Endodermal cell (in vitro differentiated cells): ENCODE measurements around the gene TRIM13. TPM values are rescaled to one million over a fixed set of nuclear protein-coding genes. Genes with fewer than 3 reads are reported as not detected.

Source experiments
- DNase-seq: peaks from one replicate; pipeline ENCODE4 v3.0.0-alpha.2; 2017
- H3K27ac ChIP-seq: 2 replicates; pipeline ENCODE4 v1.5.1; 2013; ENCODE audit warnings: mild to moderate bottlenecking, low read depth, low read length, moderate library complexity
- H3K27me3 ChIP-seq: 2 replicates; pipeline ENCODE4 v1.6.1; 2013; ENCODE audit warnings: mild to moderate bottlenecking, low read length, moderate library complexity; ENCODE audit not compliant: insufficient read depth, control insufficient read depth, poor library complexity, severe bottlenecking
- H3K36me3 ChIP-seq: 2 replicates; pipeline ENCODE4 v1.7.0; 2013; ENCODE audit warnings: mild to moderate bottlenecking, low read length, moderate library complexity; ENCODE audit not compliant: control insufficient read depth, insufficient read depth
- H3K4me1 ChIP-seq: one replicate; pipeline ENCODE4 v1.7.0; 2013; ENCODE audit warnings: low read length; ENCODE audit not compliant: control insufficient read depth, insufficient read depth
- H3K4me3 ChIP-seq: 2 replicates; pipeline ENCODE4 v1.5.1; 2013; ENCODE audit warnings: mild to moderate bottlenecking, low read length, moderate library complexity
- H3K9ac ChIP-seq: 2 replicates; pipeline ENCODE4 v1.6.1; 2013; ENCODE audit warnings: mild to moderate bottlenecking, low read length, moderate library complexity; ENCODE audit not compliant: poor library complexity, severe bottlenecking; ENCODE audit errors: extremely low read depth
- H3K9me3 ChIP-seq: 2 replicates; pipeline ENCODE4 v1.6.1; 2013; ENCODE audit warnings: mild to moderate bottlenecking, low read length, moderate library complexity; ENCODE audit not compliant: control insufficient read depth
- H3K27ac Mint-ChIP-seq: 2 replicates; pipeline ENCODE4 v1.8.0; 2020; ENCODE audit warnings: mixed read lengths
- H3K27me3 Mint-ChIP-seq: 2 replicates; pipeline ENCODE4 v1.8.0; 2021; ENCODE audit warnings: mild to moderate bottlenecking, mixed read lengths; ENCODE audit not compliant: insufficient read depth
- H3K36me3 Mint-ChIP-seq: 2 replicates; pipeline ENCODE4 v1.8.0; 2020; ENCODE audit warnings: low read depth, mixed read lengths
- H3K4me1 Mint-ChIP-seq: 2 replicates; pipeline ENCODE4 v1.8.0; 2020; ENCODE audit warnings: mixed read lengths
- H3K4me3 Mint-ChIP-seq: 2 replicates; pipeline ENCODE4 v1.8.0; 2020; ENCODE audit warnings: mild to moderate bottlenecking, moderate library complexity, mixed read lengths
- H3K9me3 Mint-ChIP-seq: 2 replicates; pipeline ENCODE4 v1.8.0; 2020; ENCODE audit warnings: mild to moderate bottlenecking, mixed read lengths
- WGBS, 2 experiments: methylation state at CpG; one replicate each; pipeline versions ENCODE4 v1.1.5 to v1.1.7; 2013; ENCODE audit warnings: missing lambda C conversion rate in 2 of 2, mixed read lengths in 1 of 2; ENCODE audit not compliant: insufficient coverage in 1 of 2, insufficient read length in 1 of 2; 5-methylcytosine and 5-hydroxymethylcytosine counted together
- total RNA-seq, 2 donors: library from RNA; stranded (reverse); fragmentation: NEBNext Ultra II Directional in 1 of 2; extraction: Animal tissue kit (Norgen Biotek cat#: 25700) in 1 of 2; gene quantifications; 2 replicates in 1 of 2; 3 replicates in 1 of 2; pipeline ENCODE4 v1.2.1, GENCODE V29; 2021
- TF ChIP-seq, protein P1 (sequence below): fragments of 200-600 bp; sonication (generic); conservative IDR thresholded peaks from 2 replicates; pipeline ENCODE4 v1.5.0; 2021; ENCODE audit warnings: antibody characterized with exemption, mild to moderate bottlenecking

The TRIM13 gene
- total RNA-seq, 2 donors from 2014 or later = 44.3 TPM

- H3K36me3 ChIP-seq = no peaks in the 10 kb centered on the region
- Mint-ChIP-seq H3K27ac (no peak overlapping the region), H3K36me3 (no peaks in the 10 kb centered on the region), H3K4me3 (no peak overlapping the region), H3K9me3 (peaks cover 11% of the 10 kb centered on the region), H3K27me3 (peaks cover 15% of the 10 kb centered on the region), H3K4me1 (no peaks in the 10 kb centered on the region)
- H3K4me3 ChIP-seq = no peak overlapping the region
- no peaks in the 10 kb centered on the region for H3K27me3 ChIP-seq
- H3K4me1 ChIP-seq = no peaks in the 10 kb centered on the region
- H3K9me3 ChIP-seq = no peaks in the 10 kb centered on the region
- no peak for DNase-seq
- WGBS, 2 experiments = 81 to 89% methylated on average over 3 of the region's 3 CpGs
- TF ChIP-seq, protein P1, sequence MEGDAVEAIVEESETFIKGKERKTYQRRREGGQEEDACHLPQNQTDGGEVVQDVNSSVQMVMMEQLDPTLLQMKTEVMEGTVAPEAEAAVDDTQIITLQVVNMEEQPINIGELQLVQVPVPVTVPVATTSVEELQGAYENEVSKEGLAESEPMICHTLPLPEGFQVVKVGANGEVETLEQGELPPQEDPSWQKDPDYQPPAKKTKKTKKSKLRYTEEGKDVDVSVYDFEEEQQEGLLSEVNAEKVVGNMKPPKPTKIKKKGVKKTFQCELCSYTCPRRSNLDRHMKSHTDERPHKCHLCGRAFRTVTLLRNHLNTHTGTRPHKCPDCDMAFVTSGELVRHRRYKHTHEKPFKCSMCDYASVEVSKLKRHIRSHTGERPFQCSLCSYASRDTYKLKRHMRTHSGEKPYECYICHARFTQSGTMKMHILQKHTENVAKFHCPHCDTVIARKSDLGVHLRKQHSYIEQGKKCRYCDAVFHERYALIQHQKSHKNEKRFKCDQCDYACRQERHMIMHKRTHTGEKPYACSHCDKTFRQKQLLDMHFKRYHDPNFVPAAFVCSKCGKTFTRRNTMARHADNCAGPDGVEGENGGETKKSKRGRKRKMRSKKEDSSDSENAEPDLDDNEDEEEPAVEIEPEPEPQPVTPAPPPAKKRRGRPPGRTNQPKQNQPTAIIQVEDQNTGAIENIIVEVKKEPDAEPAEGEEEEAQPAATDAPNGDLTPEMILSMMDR = no peak
- no peak overlapping the region for H3K9ac ChIP-seq
- H3K27ac ChIP-seq = no peak overlapping the region
Measured at GRCh38 chr13:49958321-49958720, 38.5 kb upstream of the TRIM13 start.

DNA sequence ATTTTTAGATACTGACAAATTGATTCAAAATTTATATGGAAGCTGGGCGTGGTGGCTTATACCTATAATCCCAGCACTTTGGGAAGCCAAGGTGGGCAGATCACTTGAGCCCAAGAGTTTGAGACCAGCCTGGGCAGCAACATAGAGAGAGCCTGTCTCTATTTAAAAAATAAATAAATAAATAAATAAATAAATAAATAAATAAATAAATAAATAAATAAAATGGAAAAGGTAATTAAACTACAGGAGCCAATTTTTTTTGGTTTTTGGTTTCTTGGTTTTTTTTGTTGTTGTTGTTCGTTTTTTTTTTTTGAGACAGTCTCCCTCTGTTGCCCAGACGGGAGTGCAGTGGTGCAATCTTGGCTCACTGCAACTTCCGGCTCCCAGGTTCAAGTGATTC, 29.4 kb upstream of the TRIM13 start:
- peaks cover 2% of the 10 kb centered on the region for H3K27me3 Mint-ChIP-seq
- 89 to 100% methylated on average over 2 to 4 of the region's 4 CpGs for WGBS, 2 experiments

DNA sequence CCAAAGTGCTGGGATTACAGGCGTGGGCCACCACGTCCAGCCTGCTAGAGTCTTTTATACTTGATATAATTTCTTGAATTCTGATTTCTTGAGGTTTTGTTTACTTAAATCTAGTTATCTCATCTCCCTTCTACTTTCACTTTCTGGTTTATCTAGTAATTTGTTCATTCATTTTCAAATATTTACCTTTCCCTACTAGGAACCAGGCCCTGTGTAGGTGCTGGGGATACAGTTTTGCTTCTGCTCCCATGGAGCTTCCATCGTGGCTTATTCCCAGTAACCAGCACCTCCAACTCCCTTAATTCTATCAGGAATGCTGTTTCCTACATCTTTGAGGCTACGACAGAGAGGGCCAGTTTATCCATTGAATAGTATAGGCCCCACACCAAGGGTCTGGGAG, 24.1 kb upstream of the TRIM13 start:
- WGBS, 2 experiments = 91 to 100% methylated on average over 2 to 3 of the region's 4 CpGs
- Mint-ChIP-seq H3K9me3 (peaks cover 4% of the 10 kb centered on the region), H3K36me3 (no peaks in the 10 kb centered on the region), H3K4me3 (no peak overlapping the region), H3K4me1 (no peaks in the 10 kb centered on the region), H3K27ac (no peak overlapping the region), H3K27me3 (no peaks in the 10 kb centered on the region)
- Histone ChIP-seq H3K27me3 (no peaks in the 10 kb centered on the region), H3K36me3 (no peaks in the 10 kb centered on the region), H3K27ac (no peak overlapping the region), H3K9ac (no peak overlapping the region), H3K9me3 (no peaks in the 10 kb centered on the region), H3K4me1 (no peaks in the 10 kb centered on the region), H3K4me3 (no peak overlapping the region)
- TF ChIP-seq, protein P1 = no peak
- DNase-seq = no peak

More for the DNA sequence above, 29.4 kb upstream of the TRIM13 start:
- peaks cover 21% of the 10 kb centered on the region for H3K9me3 Mint-ChIP-seq
- no peaks in the 10 kb centered on the region for H3K4me1 Mint-ChIP-seq
- Histone ChIP-seq H3K27ac (no peak overlapping the region), H3K36me3 (no peaks in the 10 kb centered on the region), H3K4me3 (no peak overlapping the region), H3K27me3 (no peaks in the 10 kb centered on the region), H3K9ac (no peak overlapping the region), H3K4me1 (no peaks in the 10 kb centered on the region), H3K9me3 (no peaks in the 10 kb centered on the region)
- DNase-seq = no peak
- TF ChIP-seq, protein P1 = no peak
- H3K36me3 Mint-ChIP-seq = no peaks in the 10 kb centered on the region
- no peak overlapping the region for H3K27ac Mint-ChIP-seq
- no peak overlapping the region for H3K4me3 Mint-ChIP-seq
